ENCODE results near the gene ZNF335.

The ZNF335 gene

DNA sequence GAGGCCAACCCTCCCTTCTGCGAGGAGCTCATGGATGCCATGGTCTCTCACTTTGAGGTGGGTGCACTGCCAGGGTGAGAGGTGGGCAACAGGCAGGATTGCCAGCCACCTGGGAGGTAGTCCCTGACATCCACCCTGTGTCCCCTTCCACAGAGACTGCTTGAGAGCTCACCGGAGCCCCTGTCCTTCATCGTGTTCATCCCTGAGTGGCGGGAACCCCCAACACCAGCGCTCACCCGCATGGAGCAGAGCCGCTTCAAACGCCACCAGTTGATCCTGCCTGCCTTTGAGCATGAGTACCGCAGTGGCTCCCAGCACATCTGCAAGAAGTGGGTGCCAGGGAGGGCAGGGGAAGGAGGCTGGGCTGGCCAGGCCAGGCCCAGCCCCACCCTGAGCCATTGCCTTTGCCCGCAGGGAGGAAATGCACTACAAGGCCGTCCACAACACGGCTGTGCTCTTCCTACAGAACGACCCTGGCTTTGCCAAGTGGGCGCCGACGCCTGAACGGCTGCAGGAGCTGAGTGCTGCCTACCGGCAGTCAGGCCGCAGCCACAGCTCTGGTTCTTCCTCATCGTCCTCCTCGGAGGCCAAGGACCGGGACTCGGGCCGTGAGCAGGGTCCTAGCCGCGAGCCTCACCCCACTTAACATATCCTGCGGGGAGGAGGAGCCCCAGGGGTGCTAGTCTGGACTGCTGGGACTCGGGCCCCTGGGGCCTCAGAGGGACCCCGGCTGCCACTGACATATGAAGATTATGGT is 24.7 kb downstream of the ZNF335 start:
- TF ChIP-seq, protein P1, sequence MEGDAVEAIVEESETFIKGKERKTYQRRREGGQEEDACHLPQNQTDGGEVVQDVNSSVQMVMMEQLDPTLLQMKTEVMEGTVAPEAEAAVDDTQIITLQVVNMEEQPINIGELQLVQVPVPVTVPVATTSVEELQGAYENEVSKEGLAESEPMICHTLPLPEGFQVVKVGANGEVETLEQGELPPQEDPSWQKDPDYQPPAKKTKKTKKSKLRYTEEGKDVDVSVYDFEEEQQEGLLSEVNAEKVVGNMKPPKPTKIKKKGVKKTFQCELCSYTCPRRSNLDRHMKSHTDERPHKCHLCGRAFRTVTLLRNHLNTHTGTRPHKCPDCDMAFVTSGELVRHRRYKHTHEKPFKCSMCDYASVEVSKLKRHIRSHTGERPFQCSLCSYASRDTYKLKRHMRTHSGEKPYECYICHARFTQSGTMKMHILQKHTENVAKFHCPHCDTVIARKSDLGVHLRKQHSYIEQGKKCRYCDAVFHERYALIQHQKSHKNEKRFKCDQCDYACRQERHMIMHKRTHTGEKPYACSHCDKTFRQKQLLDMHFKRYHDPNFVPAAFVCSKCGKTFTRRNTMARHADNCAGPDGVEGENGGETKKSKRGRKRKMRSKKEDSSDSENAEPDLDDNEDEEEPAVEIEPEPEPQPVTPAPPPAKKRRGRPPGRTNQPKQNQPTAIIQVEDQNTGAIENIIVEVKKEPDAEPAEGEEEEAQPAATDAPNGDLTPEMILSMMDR (IDR thresholded peaks at IDR 0.05), result no peak
- peaks cover 3% of the 10 kb centered on the region for H3K27me3 Mint-ChIP-seq (ENCODE audit: low read depth, poor library complexity)
- DNase-seq, result no peak
- H3K4me3 Mint-ChIP-seq, result no peak overlapping the region
- H3K36me3 Mint-ChIP-seq (ENCODE audit: low read depth), result peaks cover 35% of the 10 kb centered on the region
- no peak overlapping the region for H3K27ac Mint-ChIP-seq
- no peaks in the 10 kb centered on the region for H3K9me3 Mint-ChIP-seq
- no peaks in the 10 kb centered on the region for H3K4me1 Mint-ChIP-seq

DNA sequence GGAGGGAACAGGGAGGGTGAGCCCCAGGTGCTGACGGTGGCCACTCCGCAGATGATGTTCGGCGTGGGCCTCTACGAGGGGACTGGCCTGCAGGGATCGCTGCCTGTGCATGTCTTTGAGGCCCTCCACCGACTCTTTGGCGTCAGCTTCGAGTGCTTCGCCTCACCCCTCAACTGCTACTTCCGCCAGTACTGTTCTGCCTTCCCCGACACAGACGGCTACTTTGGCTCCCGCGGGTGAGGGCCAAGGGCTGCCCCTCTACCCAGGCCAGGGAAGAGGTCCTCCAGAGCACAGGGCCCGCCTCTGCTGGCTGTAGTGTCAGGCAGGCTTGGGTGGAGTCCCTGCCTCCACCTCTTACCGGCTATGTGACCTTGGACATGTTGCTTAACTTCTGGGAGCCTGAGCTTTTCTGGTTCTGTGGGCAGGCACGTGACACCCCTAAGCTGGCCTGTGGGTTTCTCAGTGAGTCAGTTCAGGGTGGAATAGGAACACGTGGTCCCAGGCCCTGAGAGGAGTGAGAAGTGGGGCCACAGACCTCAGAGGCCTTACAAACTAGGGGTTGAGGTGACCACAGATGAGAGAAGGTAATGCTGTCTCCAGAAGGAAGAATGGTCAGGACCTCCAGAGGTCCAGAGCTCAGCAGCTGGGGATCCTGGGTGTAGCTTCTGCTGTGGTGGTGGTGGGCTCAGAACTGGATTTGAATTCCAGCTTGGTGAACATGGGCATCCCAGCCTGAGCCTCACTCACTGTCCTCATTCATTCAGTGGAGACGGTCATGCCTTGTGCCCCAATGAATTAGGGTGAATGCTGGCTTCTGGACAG is 25.6 kb downstream of the ZNF335 start:
- Mint-ChIP-seq H3K9me3 (no peaks in the 10 kb centered on the region), H3K4me3 (no peak overlapping the region), H3K27ac (no peak overlapping the region), H3K4me1 (no peaks in the 10 kb centered on the region), H3K36me3 (ENCODE audit: low read depth) (peaks cover 28% of the 10 kb centered on the region), H3K27me3 (ENCODE audit: low read depth, poor library complexity) (peaks cover 3% of the 10 kb centered on the region)
- TF ChIP-seq, protein P1 (IDR thresholded peaks at IDR 0.05), result no peak
- DNase-seq, result no peak

DNA sequence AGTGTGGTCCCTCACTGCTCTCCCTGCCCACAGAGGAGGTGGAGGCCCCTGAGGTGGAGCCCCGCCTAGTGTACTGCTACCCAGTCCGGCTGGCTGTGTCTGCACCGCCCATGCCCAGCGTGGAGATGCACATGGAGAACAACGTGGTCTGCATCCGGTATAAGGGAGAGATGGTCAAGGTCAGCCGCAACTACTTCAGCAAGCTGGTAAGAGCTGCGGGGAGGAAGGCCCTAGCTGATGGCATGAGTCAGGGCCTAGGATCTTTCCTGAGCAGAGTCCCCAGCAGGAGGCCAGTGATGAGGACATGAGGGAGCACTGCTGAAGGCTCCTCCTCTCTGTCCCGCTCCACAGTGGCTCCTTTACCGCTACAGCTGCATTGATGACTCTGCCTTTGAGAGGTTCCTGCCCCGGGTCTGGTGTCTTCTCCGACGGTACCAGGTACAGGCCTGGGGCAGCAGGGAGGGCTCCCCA is 26.3 kb downstream of the ZNF335 start:
- Mint-ChIP-seq H3K36me3 (ENCODE audit: low read depth) (peaks cover 28% of the 10 kb centered on the region), H3K27ac (no peak overlapping the region), H3K9me3 (no peaks in the 10 kb centered on the region), H3K27me3 (ENCODE audit: low read depth, poor library complexity) (peaks cover 3% of the 10 kb centered on the region), H3K4me3 (no peak overlapping the region), H3K4me1 (no peaks in the 10 kb centered on the region)
- TF ChIP-seq, protein P1 (IDR thresholded peaks at IDR 0.05), result no peak
- no peak for DNase-seq

DNA sequence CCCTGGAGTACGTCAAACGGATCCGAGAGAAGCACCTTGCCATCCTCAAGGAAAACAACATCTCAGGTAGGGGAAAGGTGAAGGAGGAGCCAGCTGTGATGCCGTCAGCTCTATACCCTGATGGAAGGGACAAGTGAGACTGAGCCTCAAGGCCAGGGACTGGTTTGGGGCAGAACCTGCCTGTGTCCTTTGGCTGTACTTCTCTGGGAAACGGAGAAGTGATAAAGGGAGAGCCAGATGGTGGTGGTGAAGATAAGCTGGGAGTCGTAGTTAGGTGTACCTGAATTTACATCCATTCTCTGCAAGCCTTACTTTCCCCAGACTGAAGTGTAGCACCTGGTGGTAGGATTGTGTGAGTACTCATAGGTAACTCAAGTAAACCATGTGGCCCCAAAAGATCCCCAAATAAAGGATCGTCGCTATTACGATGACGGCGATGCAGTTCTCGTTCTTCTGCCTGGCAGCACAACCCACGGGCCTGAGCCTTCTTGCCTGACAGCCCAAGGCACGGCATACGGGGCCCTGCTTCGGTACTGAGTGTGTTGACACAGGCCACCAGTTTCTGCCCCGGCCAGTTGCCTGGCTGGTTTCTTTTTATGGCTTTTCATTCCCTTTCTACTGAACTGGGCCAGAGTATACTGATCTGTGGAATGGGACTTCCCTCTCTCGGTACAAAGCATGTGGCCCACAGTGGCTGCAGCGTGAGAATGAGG is 26.9 kb downstream of the ZNF335 start:
- no peaks in the 10 kb centered on the region for H3K4me1 Mint-ChIP-seq
- H3K4me3 Mint-ChIP-seq, result no peak overlapping the region
- H3K9me3 Mint-ChIP-seq, result no peaks in the 10 kb centered on the region
- DNase-seq, result no peak
- TF ChIP-seq, protein P1 (IDR thresholded peaks at IDR 0.05), result no peak
- peak overlapping the region; percentile 83 for H3K27ac Mint-ChIP-seq
- peaks cover 3% of the 10 kb centered on the region for H3K27me3 Mint-ChIP-seq (ENCODE audit: low read depth, poor library complexity)
- H3K36me3 Mint-ChIP-seq (ENCODE audit: low read depth), result peaks cover 30% of the 10 kb centered on the region

DNA sequence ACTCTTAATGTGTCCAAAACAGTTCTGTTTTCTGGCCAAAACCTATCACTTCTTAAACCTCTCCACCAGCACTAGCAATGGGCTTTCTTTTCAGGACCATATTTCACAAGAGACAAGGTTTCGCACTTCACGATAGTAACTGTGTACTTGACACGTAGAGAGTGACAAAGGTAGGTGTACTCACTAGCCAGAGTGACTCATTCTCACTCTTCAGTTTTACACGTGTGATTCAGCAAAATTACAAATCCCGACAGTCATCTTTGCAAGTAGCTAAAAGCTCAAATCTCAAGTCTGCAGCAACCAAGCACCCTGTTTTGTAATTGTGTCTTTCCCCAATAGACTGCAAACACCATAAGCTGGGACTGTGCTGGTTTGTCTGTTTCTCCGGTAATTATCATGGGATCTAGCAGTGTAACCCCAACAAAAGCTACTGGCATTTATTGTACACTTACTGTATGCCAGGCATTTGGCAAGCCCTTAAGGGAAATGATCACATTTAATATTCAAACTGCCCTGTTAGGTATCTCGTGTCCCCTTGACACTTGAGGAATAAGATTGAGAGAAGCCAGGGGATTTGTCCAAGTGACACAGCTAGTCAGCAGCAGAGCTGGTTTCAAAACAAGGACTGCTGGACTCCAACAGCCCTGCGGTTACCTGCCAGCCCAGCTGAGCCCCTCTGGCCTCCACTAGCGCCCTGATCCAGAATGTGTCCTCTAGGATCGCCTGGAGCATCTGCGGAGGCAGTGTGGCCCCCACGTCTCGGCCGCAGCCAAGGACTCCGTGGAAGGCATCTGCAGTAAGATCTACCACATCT is 27.6 kb downstream of the ZNF335 start:
- H3K27me3 Mint-ChIP-seq (ENCODE audit: low read depth, poor library complexity), result peaks cover 3% of the 10 kb centered on the region
- peaks cover 5% of the 10 kb centered on the region for H3K4me1 Mint-ChIP-seq
- no peak overlapping the region for H3K4me3 Mint-ChIP-seq
- H3K9me3 Mint-ChIP-seq, result no peaks in the 10 kb centered on the region
- DNase-seq, result no peak
- H3K36me3 Mint-ChIP-seq (ENCODE audit: low read depth), result peaks cover 36% of the 10 kb centered on the region
- TF ChIP-seq, protein P1 (IDR thresholded peaks at IDR 0.05), result no peak
- peak overlapping the region; percentile 83 for H3K27ac Mint-ChIP-seq
